Endothelial cell of umbilical vein (primary cell): ENCODE results near the gene HDAC9.

Experiments
- CTCF ChIP-seq, 2 donors: IDR thresholded peaks; 1 replicate in 1 of 2; 2 replicates in 1 of 2; pipeline ENCODE4 v1.5.1; 2011; ENCODE audit warnings: low read length in 2 of 2, mild to moderate bottlenecking in 2 of 2, moderate library complexity in 2 of 2, control low read depth in 1 of 2, inconsistent platforms in 1 of 2, low read depth in 1 of 2; ENCODE audit not compliant: insufficient read depth in 1 of 2; ENCODE audit errors: extremely low read depth in 1 of 2
- EZH2 ChIP-seq: IDR thresholded peaks from 2 replicates; pipeline ENCODE4 v1.6.1; 2012; ENCODE audit warnings: borderline replicate concordance, low read depth, mild to moderate bottlenecking, moderate library complexity, low read length, inconsistent platforms; ENCODE audit not compliant: severe bottlenecking
- GATA2 ChIP-seq: IDR thresholded peaks from 2 replicates; pipeline ENCODE4 v1.7.0; 2011; ENCODE audit warnings: low read depth, mild to moderate bottlenecking, moderate library complexity, mixed read lengths, low read length; ENCODE audit not compliant: insufficient read length, insufficient read depth
- JUN ChIP-seq: IDR thresholded peaks from 2 replicates; pipeline ENCODE4 v1.6.1; 2011; ENCODE audit warnings: borderline replicate concordance, low read depth; ENCODE audit not compliant: insufficient read length, insufficient read depth
- MAX ChIP-seq: IDR thresholded peaks from 2 replicates; pipeline ENCODE4 v1.6.1; 2011; ENCODE audit not compliant: insufficient read depth, insufficient read length
- POLR2A ChIP-seq: IDR thresholded peaks from 2 replicates; pipeline ENCODE4 v1.6.1; 2012; ENCODE audit warnings: low read depth, mild to moderate bottlenecking, control low read depth, low read length

- TF ChIP-seq POLR2A: no peak
- no peak for TF ChIP-seq CTCF (IDR thresholded peaks at IDR 0.05; ENCODE audit: extremely low read depth in 1 of 2, insufficient read depth in 1 of 2, low read depth in 1 of 2, low read length in 2 of 2)
- no peak for TF ChIP-seq MAX
- TF ChIP-seq JUN: no peak
- TF ChIP-seq GATA2: no peak
- no peak for TF ChIP-seq EZH2
These were observed 185.0 kb downstream of the HDAC9 start for GRCh38 chr7:18680576-18680975.
